Measurements from ENCODE around the gene GOSR2. TPM values are rescaled to one million over a fixed set of nuclear protein-coding genes. Genes with fewer than 3 reads are reported as not detected.

GOSR2 gene
- total and polyA plus RNA-seq, 2 of the 13 experiments (the other 11 are each of a cell fraction or from before 2014, with no cell fraction given) = 61.5 to 63.9 TPM

GRCh38 chr17:46943501-46944393 is 20.8 kb downstream of the GOSR2 start (continued):
- TF ChIP-seq, protein P1, sequence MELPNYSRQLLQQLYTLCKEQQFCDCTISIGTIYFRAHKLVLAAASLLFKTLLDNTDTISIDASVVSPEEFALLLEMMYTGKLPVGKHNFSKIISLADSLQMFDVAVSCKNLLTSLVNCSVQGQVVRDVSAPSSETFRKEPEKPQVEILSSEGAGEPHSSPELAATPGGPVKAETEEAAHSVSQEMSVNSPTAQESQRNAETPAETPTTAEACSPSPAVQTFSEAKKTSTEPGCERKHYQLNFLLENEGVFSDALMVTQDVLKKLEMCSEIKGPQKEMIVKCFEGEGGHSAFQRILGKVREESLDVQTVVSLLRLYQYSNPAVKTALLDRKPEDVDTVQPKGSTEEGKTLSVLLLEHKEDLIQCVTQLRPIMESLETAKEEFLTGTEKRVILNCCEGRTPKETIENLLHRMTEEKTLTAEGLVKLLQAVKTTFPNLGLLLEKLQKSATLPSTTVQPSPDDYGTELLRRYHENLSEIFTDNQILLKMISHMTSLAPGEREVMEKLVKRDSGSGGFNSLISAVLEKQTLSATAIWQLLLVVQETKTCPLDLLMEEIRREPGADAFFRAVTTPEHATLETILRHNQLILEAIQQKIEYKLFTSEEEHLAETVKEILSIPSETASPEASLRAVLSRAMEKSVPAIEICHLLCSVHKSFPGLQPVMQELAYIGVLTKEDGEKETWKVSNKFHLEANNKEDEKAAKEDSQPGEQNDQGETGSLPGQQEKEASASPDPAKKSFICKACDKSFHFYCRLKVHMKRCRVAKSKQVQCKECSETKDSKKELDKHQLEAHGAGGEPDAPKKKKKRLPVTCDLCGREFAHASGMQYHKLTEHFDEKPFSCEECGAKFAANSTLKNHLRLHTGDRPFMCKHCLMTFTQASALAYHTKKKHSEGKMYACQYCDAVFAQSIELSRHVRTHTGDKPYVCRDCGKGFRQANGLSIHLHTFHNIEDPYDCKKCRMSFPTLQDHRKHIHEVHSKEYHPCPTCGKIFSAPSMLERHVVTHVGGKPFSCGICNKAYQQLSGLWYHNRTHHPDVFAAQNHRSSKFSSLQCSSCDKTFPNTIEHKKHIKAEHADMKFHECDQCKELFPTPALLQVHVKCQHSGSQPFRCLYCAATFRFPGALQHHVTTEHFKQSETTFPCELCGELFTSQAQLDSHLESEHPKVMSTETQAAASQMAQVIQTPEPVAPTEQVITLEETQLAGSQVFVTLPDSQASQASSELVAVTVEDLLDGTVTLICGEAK (IDR thresholded peaks at IDR 0.05) = no peak
- TF ChIP-seq, protein P1 (CRISPR knock-in tag; IDR thresholded peaks at IDR 0.05) = peak; percentile 86
- peak; percentile 63; the same call in 1 of the 2 replicates for TF ChIP-seq ZBTB3 (CRISPR knock-in tag; IDR thresholded peaks at IDR 0.05; ENCODE audit: borderline replicate concordance, low read depth)
- no peak; the same call in 1 of the 2 replicates for TF ChIP-seq NFYB (CRISPR knock-in tag; IDR thresholded peaks at IDR 0.05)
- no peak for TF ChIP-seq HDAC6 (IDR thresholded peaks at IDR 0.05; ENCODE audit: low read depth, low read length)
- no peak for TF ChIP-seq AGO1 (IDR thresholded peaks at IDR 0.05; ENCODE audit: low read depth, low read length, poor library complexity, severe bottlenecking)
- TF ChIP-seq TCF12 (IDR thresholded peaks at IDR 0.05) = no peak
- no peak for TF ChIP-seq TCF12 (CRISPR knock-in tag; IDR thresholded peaks at IDR 0.05)
- no peak for TF ChIP-seq AKNA (CRISPR knock-in tag; IDR thresholded peaks at IDR 0.05; ENCODE audit: borderline replicate concordance)
- peak; percentile 62; the same call in 1 of the 2 replicates for TF ChIP-seq MTF1 (CRISPR knock-in tag; IDR thresholded peaks at IDR 0.05)
- TF ChIP-seq ZNF557 (CRISPR knock-in tag; IDR thresholded peaks at IDR 0.05) = peak; percentile 96
- TF ChIP-seq GFI1 (CRISPR knock-in tag; IDR thresholded peaks at IDR 0.05; ENCODE audit: borderline replicate concordance) = peak; percentile 76; the same call in 1 of the 2 replicates
- TF ChIP-seq ZBTB26 (CRISPR knock-in tag; IDR thresholded peaks at IDR 0.05; ENCODE audit: borderline replicate concordance) = peak; percentile 82

Measured in HepG2 (cell line).